Tibial nerve (tissue), 4 donors: Measurements from ENCODE around the gene CDH18. TPM values are rescaled to one million over a fixed set of nuclear protein-coding genes. Genes with fewer than 3 reads are reported as not detected.

Experiments
- DNase-seq, 2 donors: peaks; one replicate each; pipeline ENCODE4 v3.0.0-alpha.2; 2019; ENCODE audit warnings: low spot score in 2 of 2
- H3K27ac ChIP-seq, 4 donors: fragments of 200-600 bp; sonication (generic) in 3 of 4; one replicate each; pipeline ENCODE4 v1.5.1; 2017 to 2019; ENCODE audit warnings: mild to moderate bottlenecking in 1 of 4
- H3K27me3 ChIP-seq, 2 donors: fragments of 200-600 bp; sonication (generic) in 1 of 2; one replicate each; pipeline versions ENCODE4 v1.5.1 to v1.6.0; 2017 to 2019
- H3K36me3 ChIP-seq, 3 donors: fragments of 200-600 bp; sonication (generic); one replicate each; pipeline ENCODE4 v1.5.1; 2018 to 2019
- H3K4me1 ChIP-seq, 4 donors: fragments of 200-600 bp; sonication (generic) in 3 of 4; one replicate each; pipeline ENCODE4 v1.5.1; 2017 to 2019
- H3K4me3 ChIP-seq, 4 donors: fragments of 200-600 bp; sonication (generic) in 3 of 4; one replicate each; pipeline ENCODE4 v1.5.1; 2017 to 2019; ENCODE audit warnings: mild to moderate bottlenecking in 1 of 4, moderate library complexity in 1 of 4
- H3K9me3 ChIP-seq, 4 donors: fragments of 200-600 bp; sonication (generic) in 3 of 4; one replicate each; pipeline ENCODE4 v1.5.1; 2017 to 2019
- EP300 ChIP-seq, 2 donors: sonication (generic); formaldehyde crosslinking; IDR thresholded peaks; one replicate each; pipeline ENCODE4 v1.6.1; 2017; ENCODE audit warnings: antibody characterized with exemption in 2 of 2, mild to moderate bottlenecking in 1 of 2
- POLR2A ChIP-seq, 2 donors: fragments of 450-650 bp; IDR thresholded peaks; one replicate each; pipeline ENCODE4 v1.6.1; 2017; ENCODE audit warnings: antibody characterized with exemption in 2 of 2, mild to moderate bottlenecking in 2 of 2, moderate library complexity in 2 of 2
- WGBS, 2 donors: methylation state at CpG; one replicate each; pipeline ENCODE4 v1.1.5; 2018; 5-methylcytosine and 5-hydroxymethylcytosine counted together
- total RNA-seq, 4 donors: library from RNA; depleted of rRNA; stranded (reverse); fragments of >200 nt; gene quantifications; one replicate each; pipeline ENCODE4 v1.1.0, GENCODE V29; 2016
- TF ChIP-seq, protein P1 (sequence below), 5 experiments: fragments of 200-600 bp in 3 of 5; fragments of 450-650 bp in 2 of 5; sonication (generic) in 3 of 5; IDR thresholded peaks; one replicate each; pipeline ENCODE4 v1.5.1; 2016 to 2019; ENCODE audit warnings: antibody characterized with exemption in 5 of 5, mild to moderate bottlenecking in 3 of 5, moderate library complexity in 2 of 5

Gene CDH18
- total RNA-seq, 4 donors from 2014 or later: not detected

DNA sequence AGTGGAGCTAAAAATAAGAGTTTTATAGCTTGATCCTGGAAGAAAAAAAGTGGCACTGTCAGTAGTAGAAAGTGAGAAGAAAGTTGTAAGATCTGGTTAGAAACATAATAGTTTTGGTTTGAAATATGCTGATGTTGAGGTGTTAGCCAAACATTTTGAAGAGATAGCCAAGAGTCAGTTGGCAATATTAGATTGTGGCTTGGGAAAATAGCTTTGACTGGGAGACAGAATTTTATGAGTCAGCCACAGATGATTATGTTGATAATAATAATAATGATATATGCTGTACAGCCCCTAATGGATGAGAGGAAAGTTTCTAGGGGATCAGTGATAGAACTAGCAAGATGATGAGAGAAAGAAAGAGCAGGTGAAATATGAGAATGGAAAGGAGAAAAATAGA, 12.4 kb upstream of the CDH18 start:
- no peak overlapping the region for H3K27ac ChIP-seq
- no peaks in the 10 kb centered on the region for H3K36me3 ChIP-seq
- no peaks in the 10 kb centered on the region for H3K4me1 ChIP-seq
- TF ChIP-seq POLR2A (IDR thresholded peaks at IDR 0.05): no peak
- TF ChIP-seq, protein P1, sequence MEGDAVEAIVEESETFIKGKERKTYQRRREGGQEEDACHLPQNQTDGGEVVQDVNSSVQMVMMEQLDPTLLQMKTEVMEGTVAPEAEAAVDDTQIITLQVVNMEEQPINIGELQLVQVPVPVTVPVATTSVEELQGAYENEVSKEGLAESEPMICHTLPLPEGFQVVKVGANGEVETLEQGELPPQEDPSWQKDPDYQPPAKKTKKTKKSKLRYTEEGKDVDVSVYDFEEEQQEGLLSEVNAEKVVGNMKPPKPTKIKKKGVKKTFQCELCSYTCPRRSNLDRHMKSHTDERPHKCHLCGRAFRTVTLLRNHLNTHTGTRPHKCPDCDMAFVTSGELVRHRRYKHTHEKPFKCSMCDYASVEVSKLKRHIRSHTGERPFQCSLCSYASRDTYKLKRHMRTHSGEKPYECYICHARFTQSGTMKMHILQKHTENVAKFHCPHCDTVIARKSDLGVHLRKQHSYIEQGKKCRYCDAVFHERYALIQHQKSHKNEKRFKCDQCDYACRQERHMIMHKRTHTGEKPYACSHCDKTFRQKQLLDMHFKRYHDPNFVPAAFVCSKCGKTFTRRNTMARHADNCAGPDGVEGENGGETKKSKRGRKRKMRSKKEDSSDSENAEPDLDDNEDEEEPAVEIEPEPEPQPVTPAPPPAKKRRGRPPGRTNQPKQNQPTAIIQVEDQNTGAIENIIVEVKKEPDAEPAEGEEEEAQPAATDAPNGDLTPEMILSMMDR (IDR thresholded peaks at IDR 0.05): no peak
- TF ChIP-seq EP300 (IDR thresholded peaks at IDR 0.05): no peak
- no peak for DNase-seq
- H3K9me3 ChIP-seq: no peaks in the 10 kb centered on the region
- no peaks in the 10 kb centered on the region for H3K27me3 ChIP-seq
- H3K4me3 ChIP-seq: no peak overlapping the region

DNA sequence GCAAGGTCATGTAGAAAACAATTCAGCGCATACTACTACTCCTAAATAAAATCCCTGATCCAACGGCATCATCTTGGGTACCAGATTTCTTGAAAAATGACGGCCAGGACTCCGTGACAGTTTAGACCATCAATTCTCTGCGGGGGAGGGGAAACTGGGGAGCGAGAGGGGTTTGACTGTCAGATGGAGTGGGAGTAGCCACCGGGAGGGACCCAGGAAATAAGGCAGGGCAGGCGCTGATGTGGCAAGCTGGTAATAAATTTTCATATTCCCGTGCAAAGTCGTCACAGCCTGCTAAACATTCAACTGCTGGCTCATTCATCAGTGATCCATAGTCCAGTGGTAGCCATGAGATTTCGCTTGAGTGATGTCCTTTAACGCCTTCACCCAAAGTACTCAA, 457 bp upstream of the CDH18 start:
- TF ChIP-seq EP300 (IDR thresholded peaks at IDR 0.05) (no peak), POLR2A (IDR thresholded peaks at IDR 0.05) (no peak)
- TF ChIP-seq, protein P1 (IDR thresholded peaks at IDR 0.05): no peak
- Histone ChIP-seq H3K4me3 (peak overlapping the region in 1 of 4 donors; percentile 38), H3K36me3 (no peaks in the 10 kb centered on the region), H3K27me3 (no peaks in the 10 kb centered on the region), H3K27ac (no peak overlapping the region), H3K9me3 (no peaks in the 10 kb centered on the region), H3K4me1 (peaks cover 0 to 12% (median 0%) of the 10 kb centered on the region in 4 donors)
- 21 to 29% methylated on average over 12 of the region's 12 CpGs for WGBS, 2 donors
- no peak for DNase-seq

DNA sequence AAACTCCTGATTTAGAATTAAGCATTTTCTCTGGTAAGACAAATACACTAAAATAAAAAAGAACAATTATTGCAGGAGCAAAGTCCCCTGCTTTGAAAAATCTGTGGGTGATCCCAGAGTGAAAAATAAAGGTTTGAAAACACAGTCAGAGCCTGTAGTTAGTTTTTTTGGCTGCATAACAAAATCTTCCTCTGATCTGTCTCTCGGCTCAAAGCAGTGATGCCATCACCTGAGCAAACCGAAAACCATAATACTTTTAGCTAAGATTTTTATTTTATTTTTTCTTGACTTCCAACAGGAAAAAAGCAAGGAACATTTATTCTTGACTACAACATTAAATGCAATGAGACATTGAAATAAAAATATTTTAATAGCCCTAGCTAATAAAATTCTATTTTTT, 1.2 kb downstream of the CDH18 start:
- H3K27me3 ChIP-seq: no peaks in the 10 kb centered on the region

DNA sequence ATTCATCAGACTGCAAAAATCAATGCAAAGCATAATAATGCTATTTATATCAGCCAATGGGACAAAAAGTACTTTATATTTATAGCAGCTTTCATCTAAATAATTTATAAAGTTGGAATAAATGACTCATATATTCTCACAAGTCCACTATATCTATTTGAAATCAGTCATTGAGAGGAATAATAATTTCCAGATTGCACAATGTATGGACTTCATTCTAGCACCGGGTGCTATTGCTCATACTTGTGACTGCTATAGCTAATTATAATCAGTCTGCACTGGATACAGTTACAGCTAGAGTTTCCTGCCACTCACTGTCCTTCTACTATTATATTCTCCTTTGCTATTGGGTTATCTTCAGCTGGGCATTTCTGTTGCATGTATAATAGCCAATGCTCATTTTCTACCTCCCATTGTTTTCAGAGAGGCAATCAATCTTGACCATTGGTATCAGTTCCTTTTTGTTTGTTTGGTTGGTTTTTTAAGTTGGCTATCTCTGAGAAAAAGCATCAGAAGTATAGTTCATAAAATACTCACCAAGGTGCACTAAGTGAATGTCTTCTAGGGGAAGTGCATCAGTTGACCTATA, 1.9 kb downstream of the CDH18 start:
- no peaks in the 10 kb centered on the region for H3K27me3 ChIP-seq
- TF ChIP-seq POLR2A (IDR thresholded peaks at IDR 0.05): no peak
- DNase-seq: no peak
- peaks cover 0 to 12% (median 0%) of the 10 kb centered on the region in 4 donors for H3K4me1 ChIP-seq
- H3K4me3 ChIP-seq: no peak overlapping the region
- no peaks in the 10 kb centered on the region for H3K9me3 ChIP-seq
- H3K27ac ChIP-seq: no peak overlapping the region
- no peaks in the 10 kb centered on the region for H3K36me3 ChIP-seq
- WGBS, 2 donors: 68 to 72% methylated on average over 1 of the region's 1 CpG

More for the DNA sequence above, 1.2 kb downstream of the CDH18 start:
- H3K9me3 ChIP-seq: no peaks in the 10 kb centered on the region
- no peaks in the 10 kb centered on the region for H3K36me3 ChIP-seq
- DNase-seq: no peak
- 83% methylated on average over 2 of the region's 2 CpGs for WGBS, 2 donors
- H3K4me3 ChIP-seq: no peak overlapping the region
- TF ChIP-seq, protein P1 (IDR thresholded peaks at IDR 0.05): no peak
- no peak for TF ChIP-seq EP300 (IDR thresholded peaks at IDR 0.05)
- TF ChIP-seq POLR2A (IDR thresholded peaks at IDR 0.05): no peak
- no peak overlapping the region for H3K27ac ChIP-seq
- peaks cover 0 to 12% (median 0%) of the 10 kb centered on the region in 4 donors for H3K4me1 ChIP-seq

DNA sequence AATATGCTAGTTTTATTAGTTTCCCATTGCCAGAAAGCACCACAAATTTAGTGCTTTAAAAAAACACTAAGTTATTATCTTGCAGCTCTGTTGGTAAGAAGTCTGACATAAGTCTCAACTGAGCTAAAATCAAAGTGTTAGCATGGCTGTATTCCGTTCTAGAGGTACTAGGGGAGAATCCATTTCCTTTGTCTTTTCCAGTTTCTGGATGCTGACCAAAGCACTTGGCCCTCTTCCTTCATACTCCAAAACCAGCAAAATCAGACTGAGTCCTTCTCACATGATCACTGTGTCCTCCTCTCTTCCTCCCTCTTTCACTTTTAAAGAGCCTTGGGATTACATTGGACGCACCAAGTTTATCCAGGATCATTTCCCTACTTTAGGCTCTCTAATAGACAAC, 9.5 kb downstream of the CDH18 start:
- no peaks in the 10 kb centered on the region for H3K36me3 ChIP-seq
- WGBS, 2 donors: 54 to 56% methylated on average over 2 of the region's 2 CpGs
- no peaks in the 10 kb centered on the region for H3K4me1 ChIP-seq
- no peaks in the 10 kb centered on the region for H3K27me3 ChIP-seq
- no peak for TF ChIP-seq POLR2A (IDR thresholded peaks at IDR 0.05)
- TF ChIP-seq EP300 (IDR thresholded peaks at IDR 0.05): no peak
- TF ChIP-seq, protein P1 (IDR thresholded peaks at IDR 0.05): no peak
- no peak for DNase-seq
- no peak overlapping the region for H3K27ac ChIP-seq
- no peaks in the 10 kb centered on the region for H3K9me3 ChIP-seq
- H3K4me3 ChIP-seq: no peak overlapping the region

DNA sequence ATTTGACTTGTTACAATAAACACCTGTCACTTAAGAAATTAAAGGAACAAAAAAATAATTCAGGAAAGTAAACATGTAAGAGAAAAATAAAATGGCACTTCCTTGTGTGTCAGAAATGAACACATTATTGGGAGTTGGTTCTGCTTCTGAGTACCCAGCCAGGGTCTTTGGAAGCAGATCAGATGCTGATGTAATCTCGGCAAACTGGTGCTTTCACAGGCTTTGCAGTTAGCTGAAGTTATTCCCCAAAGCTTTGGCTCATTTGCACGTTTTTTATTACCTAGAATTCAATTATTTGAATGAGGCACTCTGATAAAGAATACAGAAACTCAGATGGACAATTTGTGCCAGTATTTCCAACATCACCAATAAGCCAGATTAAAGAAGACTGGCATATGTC, 10.9 kb downstream of the CDH18 start:
- Histone ChIP-seq H3K27ac (no peak overlapping the region), H3K36me3 (no peaks in the 10 kb centered on the region), H3K4me1 (no peaks in the 10 kb centered on the region), H3K4me3 (no peak overlapping the region), H3K27me3 (no peaks in the 10 kb centered on the region), H3K9me3 (no peaks in the 10 kb centered on the region)
- DNase-seq: no peak
- 47 to 56% methylated on average over 2 of the region's 2 CpGs for WGBS, 2 donors
- TF ChIP-seq, protein P1 (IDR thresholded peaks at IDR 0.05): no peak
- no peak for TF ChIP-seq EP300 (IDR thresholded peaks at IDR 0.05)
